HL-60/S4 (cell line): Measurements from ENCODE around the gene SYNPO2.
"Not testable (repeated sequence)": the region's sequence is repeated elsewhere in the genome, so short reads cannot be mapped to it uniquely, and the experiment has no call there.

Source experiments
- in situ Hi-C: fragments of 300-500 bp; cut with MboI; formaldehyde crosslinking; loops from 2 replicates; pipeline ENCODE4 v1.14.3; 2022; ENCODE audit warnings: low sequenced_read_pairs

Gene SYNPO2

DNA sequence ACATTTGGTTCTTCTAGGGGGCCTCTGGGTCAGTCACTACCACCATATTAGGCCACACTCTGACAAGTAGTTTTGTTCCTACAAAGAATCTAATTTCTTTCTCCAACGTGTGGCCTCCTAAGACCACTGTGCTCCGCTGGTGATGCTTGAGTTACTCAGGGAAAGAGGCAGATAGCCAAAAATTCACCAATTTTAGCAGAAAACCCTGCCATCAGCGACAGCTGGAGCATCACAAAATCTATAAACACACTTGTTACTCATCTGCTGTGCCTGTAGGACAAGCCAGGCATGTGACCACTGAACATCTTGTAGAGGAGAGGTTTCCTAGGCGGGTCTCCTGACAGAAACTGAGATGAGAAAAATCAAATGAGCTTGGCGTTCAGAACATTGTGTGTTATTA lies 105.4 kb downstream of the SYNPO2 start:
- in situ Hi-C loops: loop anchor here (25.0 kb wide), 1 partner anchor 493 kb away; no protein-coding TSS in a partner anchor

DNA sequence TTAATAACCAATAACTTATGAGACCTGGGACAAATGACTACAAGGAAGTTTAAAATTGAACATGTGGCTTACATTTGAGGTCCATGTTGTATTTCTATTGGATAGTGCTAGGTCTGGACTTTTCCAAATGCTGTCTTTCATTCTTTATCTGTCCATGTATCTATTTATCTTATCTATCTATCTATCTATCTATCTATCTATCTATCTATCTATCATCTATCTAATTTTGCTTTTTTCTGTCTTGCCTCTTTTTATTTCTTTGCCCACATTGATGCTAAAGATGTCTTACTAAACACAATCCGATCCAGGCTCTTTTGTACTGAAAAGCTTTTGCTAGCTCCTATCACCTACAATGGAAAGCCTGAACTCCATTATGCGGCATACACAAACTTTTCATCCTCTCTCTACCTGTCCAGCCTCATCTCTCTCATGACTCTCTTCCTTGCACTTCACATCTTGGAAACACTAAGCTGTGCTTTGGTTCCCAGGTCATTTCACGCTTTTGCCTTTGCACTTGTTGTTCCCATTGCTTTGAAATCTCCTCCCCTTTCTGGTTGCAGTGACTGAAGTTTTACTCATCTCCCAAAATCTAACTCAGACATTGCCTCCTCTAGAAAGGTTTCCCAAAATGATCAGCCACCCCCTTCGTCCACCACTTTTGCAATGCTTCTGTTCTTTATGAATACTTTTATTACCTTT lies 107.2 kb downstream of the SYNPO2 start:
- in situ Hi-C loops: loop anchor here (25.0 kb wide), 1 partner anchor 491 kb away; no protein-coding TSS in a partner anchor

DNA sequence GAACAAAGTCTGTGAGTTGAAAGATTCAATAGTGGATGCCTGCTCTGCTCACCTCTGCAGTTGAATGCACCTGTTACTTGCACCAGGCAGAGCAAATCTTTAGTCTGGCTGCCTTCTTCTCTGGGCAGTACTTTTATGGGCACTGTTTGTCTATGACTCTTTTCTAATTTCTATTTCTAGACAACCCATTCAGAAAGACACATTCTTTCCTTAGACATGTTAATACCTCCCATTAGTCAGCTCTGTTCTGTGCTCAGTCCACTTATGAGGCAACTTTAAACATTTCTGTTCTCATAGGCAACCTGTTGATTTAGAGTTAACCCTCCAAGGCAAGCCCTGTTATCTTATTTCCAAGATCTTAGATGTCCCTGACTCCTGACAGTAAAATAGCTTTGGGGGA lies 108.9 kb downstream of the SYNPO2 start:
- in situ Hi-C loops: loop anchor here (25.0 kb wide), 1 partner anchor 490 kb away; no protein-coding TSS in a partner anchor

DNA sequence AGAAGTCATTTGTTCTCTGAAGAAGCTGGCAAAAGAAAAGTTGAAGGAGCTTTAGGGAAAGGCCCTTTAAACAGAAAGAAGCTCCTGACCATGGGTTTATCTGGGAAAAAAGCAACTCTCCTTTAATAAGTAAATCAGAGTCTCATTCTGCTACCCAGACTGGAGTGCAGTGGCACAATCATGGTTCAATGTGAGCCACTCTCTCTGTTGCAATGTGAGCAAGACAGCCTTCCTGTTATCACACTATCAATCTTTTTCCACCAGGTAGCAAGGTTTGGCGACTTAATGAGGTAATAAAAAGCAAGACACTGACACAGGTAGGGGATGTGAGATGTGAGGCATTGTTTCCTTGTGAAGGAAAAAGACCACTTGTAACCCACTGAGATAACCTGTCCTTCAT lies 111.3 kb downstream of the SYNPO2 start:
- in situ Hi-C loops: loop anchor here (25.0 kb wide), 1 partner anchor 487 kb away; no protein-coding TSS in a partner anchor

DNA sequence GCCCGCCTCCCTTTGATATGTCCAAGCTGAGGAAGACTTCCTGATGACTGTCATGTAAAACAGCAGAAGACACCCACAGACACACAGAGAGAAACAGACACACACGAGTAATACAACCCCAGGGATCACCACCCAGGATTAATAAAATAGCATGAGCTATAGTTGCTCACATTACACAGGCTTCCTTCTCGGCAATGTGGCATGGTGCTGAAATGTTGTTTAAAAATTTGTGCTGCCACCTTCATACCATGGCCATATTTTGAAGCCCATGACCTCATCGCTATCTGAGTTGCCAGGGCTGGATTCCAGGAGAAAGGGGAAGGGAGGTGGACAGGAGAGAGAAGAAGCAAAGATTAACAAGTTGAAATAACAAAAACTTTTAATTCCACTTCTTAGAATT lies 111.7 kb downstream of the SYNPO2 start:
- in situ Hi-C loops: no loop called here

DNA sequence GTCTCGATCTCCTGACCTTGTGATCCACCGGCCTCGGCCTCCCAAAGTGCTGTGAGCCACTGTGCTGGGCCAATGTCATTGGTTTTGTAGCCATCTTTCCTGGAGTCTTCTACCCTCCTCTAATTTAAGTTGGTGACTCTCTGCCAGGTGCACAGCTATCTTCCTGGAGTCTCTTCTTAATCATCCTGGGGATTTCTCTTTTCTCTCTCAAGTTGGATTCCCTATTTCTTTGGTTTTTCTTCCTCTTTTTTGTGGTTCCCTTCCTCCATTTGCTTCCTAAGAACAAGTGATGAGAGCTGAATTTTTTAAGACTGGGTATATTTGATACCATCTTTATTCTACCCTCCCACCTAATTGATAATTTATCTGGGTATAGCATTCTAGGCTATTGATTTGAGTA lies 113.8 kb downstream of the SYNPO2 start:
- in situ Hi-C loops: no loop called here

DNA sequence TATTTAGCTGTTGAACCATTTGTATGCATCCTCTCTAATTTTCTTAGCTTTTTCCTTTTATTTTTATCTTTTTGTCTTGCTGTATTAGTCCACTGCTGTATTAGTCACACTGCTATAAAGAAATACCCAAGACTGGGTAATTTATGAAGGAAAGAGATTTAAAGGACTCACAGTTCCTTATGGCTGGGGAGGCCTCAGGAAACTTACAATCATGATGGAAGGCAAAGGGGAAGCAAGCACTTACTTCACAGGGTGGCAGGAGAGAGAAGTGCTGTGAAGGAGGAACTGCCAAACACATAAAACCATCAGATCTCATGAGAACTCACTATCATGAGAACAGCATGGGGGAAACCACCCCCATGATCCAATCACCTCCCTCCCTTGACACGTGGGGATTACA lies 114.3 kb downstream of the SYNPO2 start:
- in situ Hi-C loops: not testable (repeated sequence)

DNA sequence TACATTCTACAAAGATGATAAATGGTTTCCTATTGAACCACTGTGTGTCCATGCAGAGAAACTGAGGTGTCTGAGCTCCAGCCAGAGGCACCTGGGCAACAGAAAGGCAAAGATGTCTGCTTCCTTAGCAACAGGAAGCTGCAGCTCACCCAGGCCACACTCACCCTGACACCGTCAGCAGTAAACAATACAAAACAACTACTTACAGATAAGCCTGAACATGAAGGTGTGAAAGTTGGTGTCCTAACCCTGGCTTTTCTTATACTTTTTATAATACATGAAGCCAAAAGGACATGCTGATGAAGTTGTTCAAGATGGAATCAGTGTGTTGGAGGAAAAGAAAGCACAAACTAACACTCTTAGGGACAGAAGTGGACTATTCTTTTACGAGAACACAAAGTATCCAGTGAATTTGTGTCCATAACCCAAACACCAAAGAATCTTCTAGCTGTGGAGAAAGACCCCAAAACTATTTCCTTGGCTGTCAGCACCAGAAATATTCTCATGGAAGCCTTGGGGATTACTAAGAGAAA lies 117.3 kb downstream of the SYNPO2 start:
- in situ Hi-C loops: no loop called here

DNA sequence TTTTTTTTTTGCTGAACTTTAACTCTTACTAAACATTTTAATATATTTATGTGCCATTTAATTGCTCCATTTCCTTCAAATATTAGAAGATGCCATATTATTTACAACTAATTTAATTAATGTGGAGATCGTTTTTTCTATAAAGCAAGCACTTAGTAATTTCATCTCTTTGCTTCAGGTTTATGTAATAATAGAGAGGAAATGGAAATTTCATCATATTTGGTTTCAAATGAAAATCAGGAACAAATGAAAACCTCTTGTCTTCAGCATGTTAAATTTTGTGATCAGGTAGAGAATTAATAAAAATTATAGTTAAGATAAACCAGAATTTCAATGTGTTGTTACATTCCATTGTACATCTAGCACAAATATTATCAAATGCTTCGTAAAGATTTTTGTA lies 120.1 kb downstream of the SYNPO2 start:
- in situ Hi-C loops: no loop called here

DNA sequence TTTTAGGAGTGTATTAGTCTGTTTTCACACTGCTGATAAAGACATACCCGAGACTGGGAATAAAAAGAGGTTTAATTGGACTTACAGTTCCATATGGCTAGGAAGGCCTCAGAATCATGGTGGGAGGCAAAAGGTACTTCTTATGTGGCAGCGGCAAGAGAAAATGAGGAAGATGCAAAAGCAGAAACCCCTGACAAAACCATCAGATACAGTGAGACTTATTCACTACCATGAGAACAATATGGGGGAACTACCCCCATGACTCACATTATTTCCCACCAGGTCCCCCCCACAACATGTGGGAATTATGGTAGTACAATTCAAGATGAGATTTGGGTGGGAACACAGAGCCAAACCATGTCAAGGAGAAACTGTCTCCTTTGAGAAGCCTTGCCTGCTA lies 121.6 kb downstream of the SYNPO2 start:
- in situ Hi-C loops: not testable (repeated sequence)

DNA sequence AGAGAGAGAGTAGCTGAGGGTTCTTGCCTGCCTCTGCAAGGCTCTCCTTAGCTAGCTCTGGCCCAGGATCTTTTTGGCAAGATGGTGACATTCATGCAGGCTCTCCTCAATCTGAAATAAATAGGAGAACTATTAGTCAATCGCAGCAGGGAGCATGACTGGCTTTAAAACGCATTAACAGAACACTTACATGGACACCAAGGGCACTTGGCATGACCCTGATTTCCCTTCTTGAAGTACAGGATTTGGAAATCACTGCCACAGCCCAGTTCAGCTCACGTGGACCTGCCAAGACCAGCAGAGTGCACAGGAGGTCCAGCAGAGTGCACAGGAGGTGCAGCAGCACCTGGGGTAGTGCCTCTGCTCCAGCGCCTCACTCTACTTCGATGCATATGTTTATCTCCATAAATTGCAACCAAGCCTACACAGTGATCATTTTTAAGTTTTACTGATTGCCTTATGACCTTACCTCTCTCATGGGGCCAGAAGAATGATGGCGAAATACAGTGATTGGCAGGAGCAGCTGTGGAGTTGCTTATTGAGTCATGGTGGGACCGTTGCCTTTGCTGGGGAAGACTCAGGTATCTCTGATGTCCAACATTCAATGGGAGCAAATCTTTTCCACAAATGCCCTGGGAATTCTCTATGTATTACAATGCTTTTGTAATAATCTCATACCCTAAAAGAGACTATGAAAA lies 122.4 kb downstream of the SYNPO2 start:
- in situ Hi-C loops: no loop called here

DNA sequence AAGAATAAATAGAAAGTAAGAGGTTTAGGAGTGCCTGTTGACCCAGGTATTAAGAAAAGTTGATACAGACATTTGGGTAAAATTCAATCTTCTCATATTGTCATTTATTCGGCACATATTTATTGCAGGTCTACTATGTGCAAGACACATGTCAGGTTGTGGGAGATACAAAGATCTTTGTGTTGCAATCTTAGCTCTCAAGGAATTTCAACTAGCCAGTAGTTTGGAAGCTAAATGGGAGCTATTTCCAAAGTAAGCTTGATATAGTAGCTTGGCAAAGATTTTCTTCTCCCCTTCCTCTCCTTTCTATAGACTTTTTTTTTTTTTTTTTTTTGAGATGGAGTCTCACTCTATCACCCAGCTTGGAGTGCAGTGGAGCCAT lies 122.9 kb downstream of the SYNPO2 start:
- in situ Hi-C loops: no loop called here

DNA sequence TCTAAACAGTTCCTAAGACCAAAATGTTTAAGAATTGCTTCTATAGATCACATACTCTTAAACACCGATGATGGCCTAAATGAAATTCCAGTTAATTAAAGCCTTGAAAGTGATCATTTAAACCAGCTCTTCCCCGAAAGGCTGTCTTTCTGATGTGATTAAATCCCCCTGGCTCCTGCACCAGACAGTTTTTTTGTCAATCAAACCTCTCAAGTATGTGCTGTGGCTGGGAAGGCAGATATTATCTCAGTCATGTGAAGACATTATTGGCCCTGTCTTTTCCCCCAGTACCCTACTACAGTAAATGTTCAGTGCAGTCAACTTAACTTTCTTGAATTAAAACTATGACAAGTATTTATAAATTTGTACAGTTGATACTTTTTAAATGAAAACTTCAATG lies 126.0 kb downstream of the SYNPO2 start:
- in situ Hi-C loops: no loop called here

DNA sequence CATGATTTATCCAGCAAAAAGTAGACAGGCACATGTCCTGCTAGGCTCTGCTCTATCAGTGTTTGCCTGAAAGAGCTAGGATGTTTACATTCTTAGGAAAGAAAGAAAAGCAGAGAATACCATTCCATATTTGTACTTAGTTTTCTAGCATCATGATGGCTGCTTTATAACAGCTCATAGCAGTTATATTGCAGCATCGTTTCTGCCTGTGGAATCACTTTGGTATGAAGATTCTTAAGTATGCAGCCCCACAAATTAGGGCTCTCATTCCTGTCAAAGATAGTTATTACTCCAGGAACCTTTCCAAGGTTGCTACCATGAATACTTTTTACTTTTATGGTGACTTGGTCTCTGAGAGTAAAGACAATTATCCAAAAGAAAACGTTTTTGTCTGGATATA lies 128.0 kb downstream of the SYNPO2 start:
- in situ Hi-C loops: no loop called here

DNA sequence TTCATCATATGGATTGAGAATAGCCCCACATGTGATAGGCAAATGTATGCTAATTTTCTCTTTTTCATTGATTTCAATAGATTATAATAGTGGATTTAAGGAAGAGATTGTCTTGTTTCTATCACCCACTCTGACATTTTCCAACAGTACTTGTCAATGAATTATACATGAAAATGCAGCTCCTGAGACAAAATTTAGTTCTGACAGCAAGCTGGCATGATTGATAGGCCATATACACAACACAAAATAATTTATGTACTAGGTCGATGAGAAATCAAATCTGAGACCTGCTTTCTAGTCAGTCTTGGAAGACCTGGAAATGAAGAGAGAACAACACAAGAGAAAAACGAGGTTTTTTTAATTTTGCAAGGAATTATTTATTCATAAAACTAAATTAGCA lies 129.0 kb downstream of the SYNPO2 start:
- in situ Hi-C loops: no loop called here

DNA sequence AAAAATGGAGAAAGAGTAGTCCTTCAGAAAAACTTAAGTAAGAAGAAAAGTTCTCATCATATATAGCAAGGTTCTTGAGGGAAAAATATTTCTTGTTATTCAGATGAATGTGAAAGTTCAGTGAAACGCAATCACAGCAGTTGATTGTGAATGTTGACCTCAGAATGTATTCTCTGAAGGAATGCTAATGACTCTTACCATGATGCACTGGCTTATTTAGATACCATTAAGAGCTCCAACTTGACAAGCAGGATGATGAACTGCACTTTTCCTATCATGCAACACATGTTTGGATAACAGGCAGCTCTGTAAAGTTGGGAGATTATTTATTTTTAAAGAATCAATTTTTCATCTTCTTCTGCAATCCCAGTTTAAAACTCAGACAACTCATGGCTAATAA lies 131.5 kb downstream of the SYNPO2 start:
- in situ Hi-C loops: no loop called here

DNA sequence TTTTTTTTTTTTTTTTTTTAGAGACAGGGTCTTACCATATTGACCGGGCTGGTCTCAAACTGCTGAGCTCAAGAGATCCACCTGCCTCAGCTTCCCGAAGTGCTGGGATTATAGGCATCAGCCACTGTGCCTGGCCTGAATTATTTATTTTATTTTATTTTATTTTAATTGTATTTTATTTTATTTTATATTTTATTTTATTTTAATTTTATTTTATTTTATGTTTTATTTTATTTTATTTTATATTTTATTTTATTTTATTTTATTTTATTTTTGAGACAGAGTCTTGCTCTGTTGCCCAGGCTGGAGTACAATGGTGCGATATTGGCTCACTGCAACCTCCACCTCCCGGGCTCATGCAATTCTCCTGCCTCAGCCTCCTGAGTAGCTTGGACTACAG lies 133.9 kb downstream of the SYNPO2 start:
- in situ Hi-C loops: not testable (repeated sequence)

DNA sequence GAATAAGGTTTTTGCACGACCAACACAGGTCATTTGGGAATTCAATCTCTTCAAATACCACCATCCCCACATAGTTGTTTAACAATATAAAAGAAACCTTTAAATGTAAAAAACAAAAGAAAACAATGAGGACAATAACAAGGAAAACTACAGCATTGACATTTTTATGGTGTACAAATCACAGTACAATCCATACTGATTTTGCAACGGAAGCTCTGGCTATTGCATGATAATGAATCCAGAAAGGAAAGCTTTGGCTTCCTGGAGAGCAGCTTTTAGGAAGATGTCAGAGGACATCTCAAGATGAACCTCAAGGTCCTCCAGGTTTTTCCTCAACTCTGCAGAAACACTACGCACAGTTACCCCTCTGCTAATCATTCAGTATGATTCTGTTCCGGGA lies 135.4 kb downstream of the SYNPO2 start:
- in situ Hi-C loops: no loop called here

DNA sequence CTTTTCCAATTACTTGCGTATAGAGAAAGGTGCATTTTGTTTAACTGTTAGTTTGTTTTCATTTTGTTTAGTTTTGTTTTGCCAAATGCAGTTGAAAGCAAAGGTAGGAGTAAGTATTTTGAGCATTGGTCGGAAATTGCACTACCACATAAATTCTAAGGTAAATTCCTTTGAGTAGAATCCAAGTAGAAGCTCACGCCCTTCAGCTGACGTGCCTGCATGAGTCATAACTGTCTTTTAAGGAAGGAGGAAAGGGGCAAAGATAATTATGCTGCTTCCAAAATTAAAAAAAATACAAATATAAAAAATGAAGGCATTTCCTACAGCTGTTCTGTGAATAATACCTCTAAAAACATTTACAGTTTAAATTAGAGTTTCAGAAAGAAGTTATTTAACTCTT lies 136.8 kb downstream of the SYNPO2 start:
- in situ Hi-C loops: no loop called here

DNA sequence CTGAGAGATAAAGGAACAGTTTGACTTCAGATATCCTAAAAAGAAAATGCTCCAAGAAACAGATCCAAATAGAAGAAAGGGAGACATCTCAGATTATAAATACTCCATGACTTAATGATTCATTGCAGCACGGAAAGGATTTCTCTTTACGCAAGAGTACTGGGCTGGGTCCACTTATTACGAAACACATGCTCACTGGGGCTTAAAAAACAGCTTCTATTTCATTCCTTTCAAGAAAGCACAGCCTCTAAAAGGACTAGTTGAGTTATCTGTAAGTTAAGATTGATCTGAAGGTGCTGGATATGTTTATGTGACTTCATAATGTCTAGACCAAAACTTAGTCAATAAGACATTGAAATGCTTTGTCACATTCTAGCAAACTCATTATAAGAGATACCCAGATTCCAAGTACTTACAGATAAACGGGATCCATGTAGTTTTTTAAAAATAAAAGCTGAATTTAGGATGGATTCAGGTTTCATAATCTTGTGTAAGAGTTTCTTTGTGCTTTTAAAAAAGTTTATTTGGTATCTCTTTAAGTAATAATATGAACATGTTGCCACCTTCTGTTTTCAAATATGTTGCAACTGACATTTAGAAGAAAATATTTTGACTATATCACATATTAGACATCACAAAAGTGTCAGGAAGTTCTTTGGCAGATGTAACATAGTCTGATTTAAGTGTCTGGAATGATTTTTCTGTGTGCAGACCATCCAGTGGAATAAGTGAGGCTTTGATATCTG lies 137.4 kb downstream of the SYNPO2 start:
- in situ Hi-C loops: no loop called here

DNA sequence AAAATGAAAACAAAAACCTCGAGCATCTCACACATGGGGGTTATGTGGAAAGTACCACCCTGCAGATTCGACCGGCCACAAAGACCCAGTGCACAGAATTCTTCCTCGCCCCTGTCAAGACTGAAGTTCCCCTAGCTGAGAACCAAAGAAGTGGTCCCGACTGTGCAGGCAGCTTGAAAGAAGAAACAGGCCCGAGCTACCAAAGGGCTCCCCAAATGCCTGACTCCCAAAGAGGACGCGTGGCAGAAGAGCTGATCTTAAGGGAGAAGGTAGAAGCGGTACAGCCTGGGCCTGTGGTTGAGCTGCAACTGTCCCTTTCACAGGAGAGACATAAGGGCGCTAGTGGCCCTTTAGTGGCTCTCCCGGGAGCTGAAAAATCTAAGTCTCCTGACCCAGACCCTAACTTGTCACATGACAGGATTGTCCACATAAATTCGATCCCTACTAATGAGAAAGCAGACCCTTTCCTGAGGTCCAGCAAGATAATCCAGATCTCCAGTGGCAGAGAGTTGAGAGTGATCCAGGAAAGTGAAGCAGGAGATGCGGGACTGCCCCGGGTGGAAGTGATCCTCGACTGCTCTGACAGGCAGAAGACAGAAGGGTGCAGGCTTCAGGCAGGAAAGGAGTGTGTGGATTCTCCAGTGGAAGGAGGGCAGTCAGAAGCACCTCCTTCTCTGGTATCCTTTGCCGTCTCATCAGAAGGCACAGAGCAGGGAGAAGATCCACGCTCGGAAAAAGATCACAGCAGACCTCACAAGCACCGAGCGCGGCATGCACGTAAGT lies 138.2 kb downstream of the SYNPO2 start:
- in situ Hi-C loops: no loop called here
